Measurements from ENCODE around the gene GINS2.

GINS2 gene

GRCh38 chr16:85650135-85650843 is 38.5 kb downstream of the GINS2 start:
- H3K4me1 ChIP-seq (ENCODE audit: control insufficient read depth in 1 of 2, insufficient read depth in 2 of 2, low read length in 2 of 2): peaks cover 0 to 30% of the 10 kb centered on the region in 2 donors
- no peak overlapping the region for H3K4me3 ChIP-seq (ENCODE audit: low read depth in 1 of 2, low read length in 2 of 2)
- H3K27ac ChIP-seq (ENCODE audit: low read length): no peak overlapping the region
- H3K36me3 ChIP-seq (ENCODE audit: control insufficient read depth in 1 of 2, insufficient read depth in 2 of 2, low read length in 2 of 2): peaks cover 3 to 18% of the 10 kb centered on the region in 2 donors
- H3K27me3 ChIP-seq (ENCODE audit: low read depth, low read length): no peaks in the 10 kb centered on the region
- H3K9me3 ChIP-seq (ENCODE audit: control insufficient read depth in 1 of 2, low read length in 2 of 2): no peaks in the 10 kb centered on the region

- peaks cover 0 to 11% of the 10 kb centered on the region in 2 donors for H3K36me3 ChIP-seq (ENCODE audit: control insufficient read depth in 1 of 2, insufficient read depth in 2 of 2, low read length in 2 of 2)
These were observed 39.2 kb downstream of the GINS2 start for GRCh38 chr16:85649411-85650134.

GRCh38 chr16:85648805-85649204 is 39.9 kb downstream of the GINS2 start:
- no peak overlapping the region for H3K4me3 ChIP-seq (ENCODE audit: low read depth in 1 of 2, low read length in 2 of 2)
- H3K4me1 ChIP-seq (ENCODE audit: control insufficient read depth in 1 of 2, insufficient read depth in 2 of 2, low read length in 2 of 2): peaks cover 0 to 28% of the 10 kb centered on the region in 2 donors
- no peaks in the 10 kb centered on the region for H3K27me3 ChIP-seq (ENCODE audit: low read depth, low read length)
- no peaks in the 10 kb centered on the region for H3K9me3 ChIP-seq (ENCODE audit: control insufficient read depth in 1 of 2, low read length in 2 of 2)
- no peak overlapping the region for H3K27ac ChIP-seq (ENCODE audit: low read length)
- H3K36me3 ChIP-seq (ENCODE audit: control insufficient read depth in 1 of 2, insufficient read depth in 2 of 2, low read length in 2 of 2): peaks cover 0 to 7% of the 10 kb centered on the region in 2 donors

More at GRCh38 chr16:85649411-85650134, 39.2 kb downstream of the GINS2 start:
- Histone ChIP-seq H3K27me3 (ENCODE audit: low read depth, low read length) (no peaks in the 10 kb centered on the region), H3K4me1 (ENCODE audit: control insufficient read depth in 1 of 2, insufficient read depth in 2 of 2, low read length in 2 of 2) (peaks cover 0 to 30% of the 10 kb centered on the region in 2 donors), H3K4me3 (ENCODE audit: low read depth in 1 of 2, low read length in 2 of 2) (no peak overlapping the region), H3K9me3 (ENCODE audit: control insufficient read depth in 1 of 2, low read length in 2 of 2) (no peaks in the 10 kb centered on the region), H3K27ac (ENCODE audit: low read length) (no peak overlapping the region)

- no peaks in the 10 kb centered on the region for H3K27me3 ChIP-seq (ENCODE audit: low read depth, low read length)
- no peak overlapping the region for H3K4me3 ChIP-seq (ENCODE audit: low read depth in 1 of 2, low read length in 2 of 2)
- H3K9me3 ChIP-seq (ENCODE audit: control insufficient read depth in 1 of 2, low read length in 2 of 2): no peaks in the 10 kb centered on the region
- peaks cover 0 to 26% of the 10 kb centered on the region in 2 donors for H3K4me1 ChIP-seq (ENCODE audit: control insufficient read depth in 1 of 2, insufficient read depth in 2 of 2, low read length in 2 of 2)
- H3K27ac ChIP-seq (ENCODE audit: low read length): no peak overlapping the region
- H3K36me3 ChIP-seq (ENCODE audit: control insufficient read depth in 1 of 2, insufficient read depth in 2 of 2, low read length in 2 of 2): peaks cover 0 to 7% of the 10 kb centered on the region in 2 donors
These were observed 40.6 kb downstream of the GINS2 start for GRCh38 chr16:85648070-85648714.

GRCh38 chr16:85646976-85647375 is 41.8 kb downstream of the GINS2 start:
- Histone ChIP-seq H3K27me3 (ENCODE audit: low read depth, low read length) (no peaks in the 10 kb centered on the region), H3K4me3 (ENCODE audit: low read depth in 1 of 2, low read length in 2 of 2) (no peak overlapping the region), H3K36me3 (ENCODE audit: control insufficient read depth in 1 of 2, insufficient read depth in 2 of 2, low read length in 2 of 2) (peaks cover 0 to 7% of the 10 kb centered on the region in 2 donors), H3K27ac (ENCODE audit: low read length) (no peak overlapping the region), H3K9me3 (ENCODE audit: control insufficient read depth in 1 of 2, low read length in 2 of 2) (no peaks in the 10 kb centered on the region), H3K4me1 (ENCODE audit: control insufficient read depth in 1 of 2, insufficient read depth in 2 of 2, low read length in 2 of 2) (peaks cover 0 to 17% of the 10 kb centered on the region in 2 donors)

- H3K4me3 ChIP-seq (ENCODE audit: low read depth in 1 of 2, low read length in 2 of 2): no peak overlapping the region
- H3K4me1 ChIP-seq (ENCODE audit: control insufficient read depth in 1 of 2, insufficient read depth in 2 of 2, low read length in 2 of 2): peaks cover 0 to 11% of the 10 kb centered on the region in 2 donors
- no peak overlapping the region for H3K27ac ChIP-seq (ENCODE audit: low read length)
- H3K36me3 ChIP-seq (ENCODE audit: control insufficient read depth in 1 of 2, insufficient read depth in 2 of 2, low read length in 2 of 2): peaks cover 0 to 7% of the 10 kb centered on the region in 2 donors
- no peaks in the 10 kb centered on the region for H3K27me3 ChIP-seq (ENCODE audit: low read depth, low read length)
- no peaks in the 10 kb centered on the region for H3K9me3 ChIP-seq (ENCODE audit: control insufficient read depth in 1 of 2, low read length in 2 of 2)
These were observed 42.3 kb downstream of the GINS2 start for GRCh38 chr16:85646358-85646907.

- Histone ChIP-seq H3K4me3 (ENCODE audit: low read depth in 1 of 2, low read length in 2 of 2) (no peak overlapping the region), H3K36me3 (ENCODE audit: control insufficient read depth in 1 of 2, insufficient read depth in 2 of 2, low read length in 2 of 2) (peaks cover 0 to 9% of the 10 kb centered on the region in 2 donors), H3K9me3 (ENCODE audit: control insufficient read depth in 1 of 2, low read length in 2 of 2) (no peaks in the 10 kb centered on the region), H3K27ac (ENCODE audit: low read length) (no peak overlapping the region), H3K27me3 (ENCODE audit: low read depth, low read length) (no peaks in the 10 kb centered on the region), H3K4me1 (ENCODE audit: control insufficient read depth in 1 of 2, insufficient read depth in 2 of 2, low read length in 2 of 2) (peaks cover 0 to 6% of the 10 kb centered on the region in 2 donors)
These were observed 43.6 kb downstream of the GINS2 start for GRCh38 chr16:85645021-85645589.

- H3K36me3 ChIP-seq (ENCODE audit: control insufficient read depth in 1 of 2, insufficient read depth in 2 of 2, low read length in 2 of 2): peaks cover 0 to 7% of the 10 kb centered on the region in 2 donors
- H3K4me3 ChIP-seq (ENCODE audit: low read depth in 1 of 2, low read length in 2 of 2): no peak overlapping the region
- peaks cover 0 to 6% of the 10 kb centered on the region in 2 donors for H3K4me1 ChIP-seq (ENCODE audit: control insufficient read depth in 1 of 2, insufficient read depth in 2 of 2, low read length in 2 of 2)
- no peak overlapping the region for H3K27ac ChIP-seq (ENCODE audit: low read length)
- no peaks in the 10 kb centered on the region for H3K9me3 ChIP-seq (ENCODE audit: control insufficient read depth in 1 of 2, low read length in 2 of 2)
- H3K27me3 ChIP-seq (ENCODE audit: low read depth, low read length): no peaks in the 10 kb centered on the region
These were observed 44.6 kb downstream of the GINS2 start for GRCh38 chr16:85644093-85644712.

- no peaks in the 10 kb centered on the region for H3K27me3 ChIP-seq (ENCODE audit: low read depth, low read length)
- H3K27ac ChIP-seq (ENCODE audit: low read length): no peak overlapping the region
- peaks cover 0 to 7% of the 10 kb centered on the region in 2 donors for H3K36me3 ChIP-seq (ENCODE audit: control insufficient read depth in 1 of 2, insufficient read depth in 2 of 2, low read length in 2 of 2)
- H3K4me3 ChIP-seq (ENCODE audit: low read depth in 1 of 2, low read length in 2 of 2): no peak overlapping the region
- peaks cover 0 to 6% of the 10 kb centered on the region in 2 donors for H3K4me1 ChIP-seq (ENCODE audit: control insufficient read depth in 1 of 2, insufficient read depth in 2 of 2, low read length in 2 of 2)
- H3K9me3 ChIP-seq (ENCODE audit: control insufficient read depth in 1 of 2, low read length in 2 of 2): no peaks in the 10 kb centered on the region
These were observed 45.1 kb downstream of the GINS2 start for GRCh38 chr16:85643631-85644030.

- H3K9me3 ChIP-seq (ENCODE audit: control insufficient read depth in 1 of 2, low read length in 2 of 2): no peaks in the 10 kb centered on the region
- H3K4me3 ChIP-seq (ENCODE audit: low read depth in 1 of 2, low read length in 2 of 2): no peak overlapping the region
- H3K27me3 ChIP-seq (ENCODE audit: low read depth, low read length): no peaks in the 10 kb centered on the region
- peaks cover 0 to 6% of the 10 kb centered on the region in 2 donors for H3K4me1 ChIP-seq (ENCODE audit: control insufficient read depth in 1 of 2, insufficient read depth in 2 of 2, low read length in 2 of 2)
- H3K27ac ChIP-seq (ENCODE audit: low read length): no peak overlapping the region
- H3K36me3 ChIP-seq (ENCODE audit: control insufficient read depth in 1 of 2, insufficient read depth in 2 of 2, low read length in 2 of 2): peaks cover 0 to 7% of the 10 kb centered on the region in 2 donors
These were observed 45.9 kb downstream of the GINS2 start for GRCh38 chr16:85642762-85643358.
